IPS DF 19.7 (cell line): ENCODE data around the gene XPO4.
"Not testable (repeated sequence)": the region's sequence is repeated elsewhere in the genome, so short reads cannot be mapped to it uniquely, and the experiment has no call there.

Source experiments
- DNase-seq: peaks from one replicate; pipeline ENCODE4 v3.0.0-alpha.2; 2013; ENCODE audit warnings: low read depth, low spot score

Gene XPO4

DNA sequence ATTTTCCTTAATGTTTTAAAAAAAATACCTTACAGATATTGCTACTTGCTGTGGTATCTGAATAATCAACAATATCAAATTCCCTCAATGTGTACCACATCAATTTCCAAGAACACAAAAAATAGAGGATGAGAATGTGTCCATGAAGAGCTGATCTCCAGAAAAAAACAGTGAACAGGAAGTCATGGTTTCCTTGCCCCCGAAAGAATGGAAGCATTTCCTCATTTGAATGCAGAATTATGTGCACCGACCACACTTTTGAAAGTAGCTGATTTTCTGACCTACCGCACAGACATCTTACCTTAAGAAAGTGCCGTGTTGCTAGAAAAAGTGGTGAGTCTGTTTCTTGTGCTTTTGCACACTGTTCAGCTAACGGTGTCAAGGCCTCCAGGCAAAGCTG, 115.4 kb downstream of the XPO4 start:
- no peak for DNase-seq

DNA sequence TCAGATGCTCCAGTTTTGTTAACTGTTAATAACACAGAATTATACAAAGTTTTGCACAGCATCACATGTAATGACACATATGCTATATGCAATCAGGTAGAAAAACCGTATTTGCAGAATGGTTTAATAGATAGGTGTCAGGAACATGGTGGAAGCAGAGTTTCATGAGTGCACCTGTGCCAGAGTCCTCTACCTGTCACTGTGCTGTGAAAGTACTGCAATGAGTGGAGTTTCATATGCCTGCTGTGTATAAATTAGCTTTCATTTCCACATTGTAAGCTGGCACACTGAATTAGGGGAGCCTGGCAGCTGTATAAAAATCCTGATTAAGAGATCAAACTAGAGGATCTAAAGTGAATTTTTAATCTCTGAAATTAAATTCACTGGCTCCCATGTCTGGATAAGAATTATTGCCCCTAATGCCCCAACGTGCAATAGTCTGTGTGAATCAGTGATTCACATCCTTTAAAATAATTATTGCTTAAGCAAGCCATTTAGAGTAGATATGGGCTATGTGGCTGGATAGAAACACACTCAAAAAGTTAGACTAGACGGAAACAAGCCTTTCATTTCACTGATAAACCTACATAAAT, 120.3 kb downstream of the XPO4 start:
- no peak for DNase-seq

DNA sequence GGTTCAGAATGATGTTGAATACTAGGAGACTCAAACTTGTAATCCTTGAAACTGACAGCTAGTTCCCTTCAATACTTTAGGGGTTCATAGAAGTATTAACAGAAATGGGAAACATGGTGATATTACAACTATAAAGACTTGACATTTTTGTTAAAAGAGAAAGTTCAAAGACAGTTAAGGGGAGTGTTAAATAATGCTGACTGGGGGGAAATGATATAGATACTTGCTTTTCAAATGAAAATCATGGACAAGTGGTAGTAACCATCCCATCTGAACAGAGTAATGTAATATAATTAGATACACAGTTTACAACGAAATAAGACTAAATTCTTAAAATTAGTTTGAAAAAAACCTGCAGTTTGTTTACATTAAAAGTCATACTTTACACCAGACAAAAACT, 122.2 kb downstream of the XPO4 start:
- DNase-seq = no peak

DNA sequence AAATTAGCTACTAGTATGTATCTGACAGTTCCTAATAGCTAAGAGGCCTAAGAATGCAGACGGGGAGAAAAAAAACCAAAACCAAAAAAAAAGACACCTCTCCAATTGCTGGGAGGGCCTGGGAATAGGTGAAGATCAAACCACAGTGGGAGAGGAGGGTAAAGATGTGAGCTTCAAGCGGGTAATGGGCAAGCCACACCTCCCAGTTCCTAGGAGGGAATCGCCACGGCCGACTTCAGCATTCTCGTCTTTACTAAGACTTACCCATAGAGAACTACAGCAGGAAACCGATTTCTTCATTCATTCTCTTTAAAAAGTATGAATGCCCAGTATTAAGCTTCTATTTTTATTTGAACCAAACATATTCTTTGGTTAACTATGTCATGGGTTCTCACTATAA, 123.1 kb downstream of the XPO4 start:
- DNase-seq = no peak

DNA sequence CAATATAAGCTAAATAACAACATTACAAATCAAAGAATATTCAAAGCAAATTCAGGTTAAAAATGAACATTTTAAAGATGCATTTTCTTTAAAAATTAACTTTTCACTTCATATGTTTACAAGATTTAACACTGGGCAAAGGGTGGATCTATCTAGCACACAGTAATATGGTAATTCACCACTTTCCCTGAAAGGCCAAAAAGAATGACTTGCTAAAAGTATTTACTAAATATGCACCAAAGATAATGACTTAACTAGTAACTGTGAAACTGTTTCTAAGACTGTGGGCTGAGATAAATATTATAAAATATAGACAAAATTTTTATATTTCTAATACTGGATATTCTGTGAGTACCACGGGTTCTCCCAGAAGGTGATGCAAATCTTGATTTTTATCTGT, 124.2 kb downstream of the XPO4 start:
- no peak for DNase-seq

DNA sequence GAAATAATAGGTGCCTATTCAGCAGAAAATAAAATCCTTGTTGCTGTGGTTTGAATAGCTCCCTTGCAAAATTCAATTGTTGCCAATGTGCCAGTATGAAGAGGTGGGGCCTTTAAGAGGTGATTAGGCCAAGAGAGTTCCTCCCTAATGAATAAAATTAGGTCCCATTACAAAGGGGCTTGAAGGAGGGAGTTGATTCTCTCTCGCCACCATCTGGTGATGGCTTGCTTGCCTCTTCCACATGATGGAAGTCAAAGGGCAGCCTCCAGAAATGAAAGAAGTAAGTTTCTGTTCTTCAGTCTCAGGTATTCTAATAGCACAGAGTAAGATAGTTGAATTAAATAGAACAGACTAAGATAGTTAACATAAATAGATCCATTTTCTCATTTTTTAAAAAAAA, 125.8 kb downstream of the XPO4 start:
- no peak for DNase-seq

DNA sequence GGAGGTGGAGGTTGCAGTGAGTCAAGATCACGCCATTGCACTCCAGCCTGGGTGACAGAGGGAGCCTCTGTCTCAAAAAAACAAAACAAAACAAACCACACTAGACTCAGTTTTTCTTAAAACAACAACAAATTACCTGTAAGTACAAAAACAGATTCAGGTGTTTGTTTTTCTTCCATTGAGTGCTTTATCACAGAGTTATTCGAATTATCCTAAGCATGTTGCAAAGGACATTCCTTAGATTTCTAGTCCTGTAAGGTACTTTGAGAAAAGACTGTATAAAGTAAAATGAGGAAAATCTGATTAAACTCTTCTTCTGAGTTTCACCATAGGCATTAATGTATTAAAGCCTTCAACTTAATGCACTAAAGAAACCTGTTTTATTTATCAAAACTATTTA, 126.6 kb downstream of the XPO4 start:
- DNase-seq = no peak

DNA sequence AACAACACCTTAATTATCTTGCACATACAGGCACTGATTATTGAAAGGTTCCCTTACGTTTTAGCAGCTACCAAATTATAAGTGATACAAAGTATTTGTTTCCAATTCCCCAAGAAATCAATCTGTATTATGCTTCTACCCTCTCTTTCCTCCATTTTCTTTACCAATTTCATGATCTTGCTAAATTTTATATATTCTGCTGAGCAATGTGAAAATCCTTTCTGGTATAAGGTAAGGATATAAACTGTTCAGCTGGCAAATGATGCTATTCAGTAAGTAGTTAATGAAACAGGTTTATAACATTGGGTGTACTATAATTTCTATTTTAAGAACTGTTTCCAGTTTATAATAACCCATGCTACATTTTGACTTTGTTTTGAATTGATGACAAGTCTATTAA, 127.8 kb downstream of the XPO4 start:
- DNase-seq = no peak

DNA sequence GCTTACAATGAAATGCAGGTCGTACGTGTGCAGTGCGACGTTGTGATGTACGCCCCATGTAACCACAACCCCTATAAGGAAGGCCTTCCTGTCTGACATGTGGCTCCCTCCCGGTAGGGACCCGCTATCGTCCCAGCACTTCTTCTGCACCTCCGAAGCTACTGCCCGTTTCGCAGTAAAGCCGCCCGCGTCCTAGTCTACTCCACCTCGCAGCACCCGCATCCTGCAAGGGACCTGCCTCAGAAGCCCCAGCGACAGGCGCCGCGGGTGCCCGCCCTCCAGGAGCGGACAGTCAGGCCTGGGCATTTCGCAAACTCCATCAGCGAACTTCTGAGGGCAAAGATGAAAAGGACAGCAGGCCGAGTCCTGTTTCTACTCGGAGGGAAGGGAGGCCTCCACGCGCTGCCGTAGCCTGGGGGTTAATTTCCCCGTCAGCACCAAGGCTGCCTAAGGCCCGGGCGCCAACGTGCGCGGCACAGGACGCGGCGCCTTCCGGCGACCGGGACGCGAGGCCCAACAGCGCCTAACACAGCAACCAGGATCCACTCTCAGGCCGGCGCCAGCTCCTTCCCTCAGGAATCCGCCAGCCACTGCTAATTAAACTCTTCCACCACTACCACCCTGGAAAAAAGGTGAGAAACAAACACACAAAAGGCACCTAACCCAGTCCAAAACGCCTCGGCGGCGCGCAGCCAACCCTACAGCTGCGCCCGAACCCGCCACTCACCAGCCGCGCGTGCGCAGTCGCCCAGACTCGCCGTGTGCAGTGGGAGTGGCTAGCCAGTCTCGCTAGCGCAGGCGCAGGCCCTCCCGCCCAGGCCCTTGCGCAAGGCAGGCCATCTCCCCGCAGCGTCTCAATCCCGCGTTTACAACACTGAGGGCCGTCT, 129.1 kb downstream of the XPO4 start, which contains the start of gene EEF1AKMT1:
TSS of gene EEF1AKMT1 (minus strand) at position 768 of the 887 bp plus-strand sequence. CDS start 16,363 bp downstream, outside the sequence.
- peak; percentile 20 for DNase-seq

DNA sequence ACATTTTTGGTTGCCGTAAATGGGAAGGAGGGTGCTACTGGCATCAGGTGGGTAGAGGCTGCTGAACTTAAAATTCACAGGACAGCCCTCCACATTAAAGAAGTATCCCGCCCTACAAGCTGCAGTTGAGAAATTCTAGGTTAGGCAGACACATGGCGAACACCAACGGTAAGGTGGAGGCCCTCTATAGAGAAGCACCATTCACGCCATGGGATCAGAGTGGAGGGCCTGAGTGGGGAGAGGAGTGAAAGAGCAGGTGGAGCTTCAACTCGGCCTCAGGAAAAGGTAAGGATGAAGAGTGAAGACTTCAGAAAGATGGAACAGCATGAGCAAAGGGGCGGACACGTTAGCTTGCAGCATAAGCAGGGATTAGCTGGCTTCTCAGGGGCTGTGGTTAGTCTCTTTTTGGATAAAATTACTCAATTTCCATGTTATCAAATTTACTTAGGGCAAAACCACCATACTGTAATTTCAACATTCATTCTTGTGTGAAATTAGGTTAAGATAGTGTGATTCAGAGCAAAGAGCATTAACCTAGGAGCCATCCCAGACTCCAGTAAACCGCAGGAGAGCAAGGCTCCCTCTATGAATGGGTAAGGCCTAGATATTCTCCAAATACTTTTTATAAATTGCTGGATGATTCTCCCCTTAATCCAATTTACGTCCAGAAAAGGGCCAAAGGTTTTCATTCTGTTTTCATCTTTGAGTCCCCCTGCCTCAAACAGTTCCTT, 130.0 kb downstream of the XPO4 start:
- DNase-seq = no peak

DNA sequence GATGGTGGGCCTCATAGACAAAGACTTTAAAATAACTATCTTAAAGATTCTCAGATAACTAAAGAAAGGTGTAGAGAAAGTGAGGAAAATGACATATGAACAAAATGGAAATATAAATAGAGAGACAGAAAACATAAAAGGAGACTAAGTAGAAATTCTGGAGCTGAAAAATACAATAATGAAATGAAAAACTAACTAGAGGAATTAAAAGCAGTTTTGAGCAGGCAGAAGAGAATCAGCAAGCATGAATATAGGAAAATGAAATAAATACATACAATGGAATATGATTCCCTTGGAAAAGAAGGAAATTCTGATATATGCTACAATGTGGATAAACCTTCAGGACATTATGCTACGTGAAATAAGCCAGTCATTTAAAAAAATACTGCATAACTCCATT, 132.7 kb downstream of the XPO4 start:
- DNase-seq = no peak

DNA sequence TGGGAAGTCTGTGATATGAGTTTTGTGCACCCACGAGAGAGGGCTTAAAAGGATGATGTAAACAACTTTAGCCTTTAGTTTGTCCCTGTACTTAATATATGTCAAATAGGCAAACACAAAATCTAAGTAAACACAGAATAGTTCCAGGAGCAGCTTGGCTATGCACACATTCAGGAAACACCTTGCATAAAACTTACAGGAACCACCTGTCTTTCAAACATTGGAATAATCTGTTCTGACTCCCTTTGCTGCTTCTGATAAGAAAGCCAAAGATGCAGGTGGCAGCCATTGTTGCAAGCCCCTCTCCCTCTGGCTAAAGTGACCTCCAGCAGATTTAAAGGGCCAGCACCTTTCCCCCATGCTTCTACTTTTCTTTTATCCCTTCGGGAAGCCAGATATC, 133.5 kb downstream of the XPO4 start:
- no peak for DNase-seq

DNA sequence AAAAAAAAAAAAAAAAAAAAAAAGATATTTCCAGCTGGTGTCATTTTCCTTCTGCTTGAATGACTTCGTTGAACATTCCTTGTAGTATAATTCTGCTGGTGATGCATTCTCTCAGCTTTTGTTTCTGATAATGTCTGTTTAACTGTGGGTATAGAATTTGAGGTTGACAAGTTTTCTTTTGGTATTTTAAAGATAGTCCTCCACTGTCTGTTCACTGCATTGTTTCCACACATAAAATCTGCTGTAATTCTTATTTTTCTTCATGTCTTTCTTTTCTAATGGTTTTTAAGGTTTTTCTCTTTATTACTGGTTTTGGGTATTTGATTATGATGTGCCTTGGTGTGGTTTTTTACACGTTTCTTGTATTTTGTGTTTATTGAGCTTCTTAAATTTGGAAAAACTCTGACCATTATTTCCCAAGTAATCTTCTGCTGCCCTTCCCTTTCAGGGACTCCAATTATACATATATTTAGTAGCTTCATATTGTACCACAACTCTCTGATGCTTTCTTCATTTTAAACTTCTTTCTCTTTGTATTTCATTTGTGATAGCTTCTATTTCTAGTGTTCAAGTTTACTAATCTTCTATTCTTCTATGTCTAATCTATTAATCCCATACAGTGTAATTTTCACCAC, 135.1 kb downstream of the XPO4 start:
- DNase-seq = no peak

DNA sequence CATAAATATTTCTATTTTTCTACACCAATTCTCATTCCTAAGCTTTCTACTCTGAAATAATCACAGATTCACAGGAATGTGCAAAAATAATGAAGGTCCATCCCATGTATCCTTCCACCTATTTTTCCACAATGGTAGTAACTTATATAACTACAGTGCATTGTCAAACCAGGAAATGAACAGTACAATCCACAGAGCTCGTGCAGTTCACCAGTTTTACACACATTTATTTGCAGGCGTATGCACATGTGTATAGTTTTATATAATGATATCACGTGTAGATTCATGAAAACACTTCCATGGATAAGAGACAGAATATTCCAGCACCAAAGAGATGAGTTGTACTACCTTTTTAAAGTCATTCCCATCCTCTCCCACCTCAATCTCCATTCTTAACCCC, 141.7 kb downstream of the XPO4 start:
- DNase-seq = no peak

DNA sequence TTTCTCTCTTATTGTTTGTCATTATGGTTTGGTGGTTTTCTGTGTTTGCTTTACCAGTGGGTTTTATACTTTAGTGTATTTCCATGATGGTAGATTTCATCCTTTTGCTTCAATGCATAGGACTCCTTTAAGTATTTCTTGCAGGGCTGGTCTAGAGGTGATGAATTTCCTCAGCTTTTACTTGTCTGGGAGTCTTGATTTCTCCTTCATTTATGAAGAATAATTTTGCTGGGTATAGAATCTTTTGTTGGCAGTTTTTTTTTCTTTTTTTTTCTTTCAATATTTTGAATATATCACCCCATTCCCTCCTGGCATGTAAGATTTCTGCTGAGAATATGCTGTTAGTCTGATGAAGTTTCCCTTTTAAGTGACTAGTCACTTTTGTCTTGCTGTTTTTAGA, 148.5 kb downstream of the XPO4 start:
- DNase-seq = no peak

DNA sequence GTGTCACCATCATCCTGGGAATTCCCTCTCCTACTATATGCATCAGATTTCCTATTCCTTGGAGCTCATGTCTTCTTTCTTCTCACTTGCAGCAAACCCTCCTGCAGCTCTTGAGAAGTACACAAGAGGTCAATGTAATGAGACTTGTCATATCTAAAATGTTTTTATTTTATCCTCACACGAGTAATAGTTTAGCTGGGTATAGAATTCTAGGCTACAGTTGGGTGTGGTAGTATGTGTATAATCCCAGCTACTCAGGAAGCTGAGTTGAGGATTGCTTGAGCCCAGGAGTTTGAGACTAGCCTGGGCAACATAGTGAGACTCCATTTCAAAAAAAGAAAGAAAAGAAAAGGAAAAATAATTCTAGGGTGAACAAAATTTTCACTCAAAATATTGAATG, 153.2 kb downstream of the XPO4 start:
- no peak for DNase-seq

DNA sequence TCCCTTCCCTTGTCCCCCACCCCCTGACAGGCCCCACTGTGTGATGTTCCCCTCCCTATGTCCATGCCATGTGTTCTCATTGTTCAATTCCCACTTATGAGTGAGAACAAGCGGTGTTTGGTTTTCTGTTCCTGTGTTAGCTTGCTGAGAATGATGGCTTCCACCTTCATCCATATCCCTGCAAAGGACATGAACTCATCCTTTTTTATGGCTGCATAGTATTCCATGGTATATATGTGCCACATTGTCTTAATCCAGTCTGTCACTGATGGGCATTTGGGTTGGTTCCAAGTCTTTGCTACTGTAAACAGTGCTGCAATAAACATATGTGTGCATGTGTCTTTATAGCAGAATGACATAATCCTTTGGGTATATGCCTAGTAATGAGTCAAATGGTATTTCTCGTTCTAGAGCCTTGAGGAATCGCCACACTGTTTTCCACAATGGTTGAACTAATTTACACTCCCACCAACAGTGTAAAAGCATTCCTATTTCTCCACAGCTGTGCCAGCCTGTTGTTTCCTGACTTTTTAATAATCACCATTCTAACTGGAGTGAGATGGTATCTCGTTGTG, 158.6 kb downstream of the XPO4 start:
- not testable (repeated sequence) for DNase-seq

DNA sequence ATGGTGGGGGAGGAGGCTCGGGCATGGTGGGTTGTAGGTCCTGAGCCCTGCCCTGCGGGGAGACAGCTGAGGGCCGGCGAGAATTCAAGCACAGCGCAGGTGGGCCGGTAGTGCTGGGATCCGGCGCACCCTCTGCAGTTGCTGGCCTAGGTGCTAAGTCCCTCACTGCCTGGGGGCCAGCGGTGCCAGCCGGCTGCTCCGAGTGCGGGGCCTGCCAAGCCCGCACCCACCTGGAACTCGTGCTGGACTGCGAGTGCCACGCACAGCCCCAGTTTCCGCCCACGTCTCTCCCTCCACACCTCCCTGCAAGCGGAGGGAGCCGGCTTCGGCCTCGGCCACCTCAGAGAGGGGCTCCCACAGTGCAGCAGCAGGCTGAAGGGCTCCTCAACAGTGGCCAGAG, 162.5 kb downstream of the XPO4 start:
- no peak for DNase-seq

DNA sequence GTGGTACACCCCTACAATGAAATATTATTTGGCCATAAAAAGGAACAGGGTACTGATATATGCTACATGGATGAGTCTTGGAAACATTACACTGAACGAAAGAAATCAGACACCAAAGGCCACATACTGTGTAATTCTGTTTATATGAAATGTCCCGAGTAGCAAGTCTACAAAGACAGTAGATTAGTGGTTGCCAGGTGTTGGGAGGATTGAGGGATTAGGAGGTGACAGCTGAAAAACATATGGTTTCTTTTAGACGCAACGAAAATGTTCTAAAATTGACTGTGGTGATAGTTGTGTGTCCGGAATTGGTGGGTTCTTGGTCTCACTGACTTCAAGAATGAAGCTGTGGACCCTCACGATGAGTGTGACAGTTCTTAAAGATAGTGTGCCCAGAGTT, 163.9 kb downstream of the XPO4 start:
- no peak for DNase-seq

DNA sequence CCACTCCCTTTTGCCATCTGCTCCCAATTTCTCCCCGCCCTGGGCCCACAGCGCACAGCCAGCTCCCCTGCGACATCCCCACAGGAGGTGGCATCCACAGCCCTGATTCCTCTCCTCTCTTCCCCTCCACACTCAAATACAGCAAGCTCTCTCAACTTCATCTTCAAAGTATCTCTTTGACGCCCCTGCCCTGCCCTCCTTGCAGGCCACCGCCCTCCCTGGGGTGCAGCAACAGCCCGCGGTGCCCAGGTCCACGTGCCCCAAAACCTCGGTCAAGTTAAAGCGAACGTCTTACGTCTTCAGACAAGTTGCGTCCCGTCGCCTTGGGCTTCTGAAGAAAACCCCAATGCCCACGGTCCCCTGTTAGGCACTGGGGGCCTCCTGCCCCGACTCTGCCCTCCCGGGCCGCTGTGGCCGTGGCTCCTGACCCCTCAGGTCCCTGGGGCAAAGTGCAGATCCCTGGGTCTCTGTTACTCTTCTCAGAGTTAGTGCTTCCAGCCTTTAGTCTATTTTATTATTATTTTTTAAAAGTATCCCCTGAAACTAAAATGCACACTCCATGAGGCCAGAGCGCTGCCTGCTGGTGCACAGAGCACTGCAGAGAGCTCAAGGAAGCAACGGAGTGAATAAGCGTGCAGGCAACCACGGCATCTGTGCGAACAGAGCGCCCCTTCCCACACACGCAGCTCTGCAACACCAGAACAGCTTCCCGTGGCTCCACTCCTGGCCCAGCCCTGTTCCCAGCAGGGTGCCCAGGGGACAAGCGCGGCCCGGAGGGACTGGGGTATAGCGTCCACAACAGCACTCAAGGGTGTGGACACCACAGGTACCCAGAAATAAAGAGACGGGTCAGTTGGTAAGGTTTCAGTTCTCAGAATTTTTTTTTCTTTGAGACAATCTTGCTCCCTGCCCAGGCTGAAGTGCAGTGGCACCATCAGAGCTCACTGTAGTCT, 172.6 kb downstream of the XPO4 start:
- no peak for DNase-seq
